Measurements from ENCODE around the gene MTARC1.

The MTARC1 gene

GRCh38 chr1:220834155-220834870 lies 47.6 kb downstream of the MTARC1 start:
- no peak for DNase-seq

Data from stimulated activated CD4-positive, alpha-beta T cell treated with anti-CD3 and anti-CD28 coated beads, Interleukin-4, amount 100 ng/mL, for 4 hours (primary cell).